ENCODE results near the gene PYGO2. TPM values are rescaled to one million over a fixed set of nuclear protein-coding genes. Genes with fewer than 3 reads are reported as not detected.

PYGO2 gene
- total RNA-seq, 1 donor from 2014 or later = 29.2 TPM

- H3K9me3 Mint-ChIP-seq (ENCODE audit: unreplicated experiment) = no peaks in the 10 kb centered on the region
- peak; percentile 95 for DNase-seq (ENCODE audit: extremely low spot score, unreplicated experiment)
- H3K27ac Mint-ChIP-seq (ENCODE audit: unreplicated experiment) = peak overlapping the region; percentile 99
- H3K36me3 Mint-ChIP-seq (ENCODE audit: unreplicated experiment) = no peaks in the 10 kb centered on the region
- H3K4me1 Mint-ChIP-seq (ENCODE audit: unreplicated experiment) = peaks cover 26% of the 10 kb centered on the region
- peak; percentile 33 for TF ChIP-seq CTCF (IDR thresholded peaks at IDR 0.05)
- no peaks in the 10 kb centered on the region for H3K27me3 Mint-ChIP-seq (ENCODE audit: unreplicated experiment)
- H3K4me3 Mint-ChIP-seq (ENCODE audit: unreplicated experiment) = peak overlapping the region; percentile 99
Observed at GRCh38 chr1:154937085-154937987, 24.2 kb downstream of the PYGO2 start.

- peak; percentile 31 for TF ChIP-seq CTCF (IDR thresholded peaks at IDR 0.05)
- Mint-ChIP-seq H3K4me3 (ENCODE audit: unreplicated experiment) (peak within 1 kb of the TSS; percentile 99), H3K27me3 (ENCODE audit: unreplicated experiment) (no peaks in the 10 kb centered on the region), H3K9me3 (ENCODE audit: unreplicated experiment) (no peaks in the 10 kb centered on the region), H3K36me3 (ENCODE audit: unreplicated experiment) (peaks cover under 1% of the 10 kb centered on the region), H3K4me1 (ENCODE audit: unreplicated experiment) (peaks cover 26% of the 10 kb centered on the region), H3K27ac (ENCODE audit: unreplicated experiment) (peak within 1 kb of the TSS; percentile 99)
- DNase-seq (ENCODE audit: extremely low spot score, unreplicated experiment) = peak; percentile 96
Observed at GRCh38 chr1:154936555-154937084, 25.0 kb downstream of the PYGO2 start, which contains the start of gene PMVK. Gene PMVK (minus strand): TSS chr1:154936719. CDS start chr1:154936685, 34 bp downstream.

- H3K4me3 Mint-ChIP-seq (ENCODE audit: unreplicated experiment) = peak overlapping the region; percentile 99
- H3K9me3 Mint-ChIP-seq (ENCODE audit: unreplicated experiment) = no peaks in the 10 kb centered on the region
- H3K36me3 Mint-ChIP-seq (ENCODE audit: unreplicated experiment) = peaks cover 4% of the 10 kb centered on the region
- TF ChIP-seq CTCF (IDR thresholded peaks at IDR 0.05) = no peak
- peaks cover 26% of the 10 kb centered on the region for H3K4me1 Mint-ChIP-seq (ENCODE audit: unreplicated experiment)
- no peak for DNase-seq (ENCODE audit: extremely low spot score, unreplicated experiment)
- H3K27ac Mint-ChIP-seq (ENCODE audit: unreplicated experiment) = peak overlapping the region; percentile 99
- H3K27me3 Mint-ChIP-seq (ENCODE audit: unreplicated experiment) = no peaks in the 10 kb centered on the region
Observed at GRCh38 chr1:154935749-154936554, 25.6 kb downstream of the PYGO2 start.

- no peak overlapping the region for H3K4me3 Mint-ChIP-seq (ENCODE audit: unreplicated experiment)
- DNase-seq (ENCODE audit: extremely low spot score, unreplicated experiment) = no peak
- no peaks in the 10 kb centered on the region for H3K9me3 Mint-ChIP-seq (ENCODE audit: unreplicated experiment)
- peaks cover 9% of the 10 kb centered on the region for H3K36me3 Mint-ChIP-seq (ENCODE audit: unreplicated experiment)
- TF ChIP-seq CTCF (IDR thresholded peaks at IDR 0.05) = no peak
- H3K27me3 Mint-ChIP-seq (ENCODE audit: unreplicated experiment) = no peaks in the 10 kb centered on the region
- peaks cover 26% of the 10 kb centered on the region for H3K4me1 Mint-ChIP-seq (ENCODE audit: unreplicated experiment)
- H3K27ac Mint-ChIP-seq (ENCODE audit: unreplicated experiment) = no peak overlapping the region
Observed at GRCh38 chr1:154934358-154934948, 27.1 kb downstream of the PYGO2 start.
